Measurements from ENCODE around the gene PCAT6. TPM values are rescaled to one million over a fixed set of nuclear protein-coding genes. Genes with fewer than 3 reads are reported as not detected.
"Not testable (repeated sequence)": the region's sequence is repeated elsewhere in the genome, so short reads cannot be mapped to it uniquely, and the experiment has no call there.

Gene PCAT6
- polyA plus RNA-seq, 3 donors, result 1.3 to 1.8 (median 1.8) TPM

DNA sequence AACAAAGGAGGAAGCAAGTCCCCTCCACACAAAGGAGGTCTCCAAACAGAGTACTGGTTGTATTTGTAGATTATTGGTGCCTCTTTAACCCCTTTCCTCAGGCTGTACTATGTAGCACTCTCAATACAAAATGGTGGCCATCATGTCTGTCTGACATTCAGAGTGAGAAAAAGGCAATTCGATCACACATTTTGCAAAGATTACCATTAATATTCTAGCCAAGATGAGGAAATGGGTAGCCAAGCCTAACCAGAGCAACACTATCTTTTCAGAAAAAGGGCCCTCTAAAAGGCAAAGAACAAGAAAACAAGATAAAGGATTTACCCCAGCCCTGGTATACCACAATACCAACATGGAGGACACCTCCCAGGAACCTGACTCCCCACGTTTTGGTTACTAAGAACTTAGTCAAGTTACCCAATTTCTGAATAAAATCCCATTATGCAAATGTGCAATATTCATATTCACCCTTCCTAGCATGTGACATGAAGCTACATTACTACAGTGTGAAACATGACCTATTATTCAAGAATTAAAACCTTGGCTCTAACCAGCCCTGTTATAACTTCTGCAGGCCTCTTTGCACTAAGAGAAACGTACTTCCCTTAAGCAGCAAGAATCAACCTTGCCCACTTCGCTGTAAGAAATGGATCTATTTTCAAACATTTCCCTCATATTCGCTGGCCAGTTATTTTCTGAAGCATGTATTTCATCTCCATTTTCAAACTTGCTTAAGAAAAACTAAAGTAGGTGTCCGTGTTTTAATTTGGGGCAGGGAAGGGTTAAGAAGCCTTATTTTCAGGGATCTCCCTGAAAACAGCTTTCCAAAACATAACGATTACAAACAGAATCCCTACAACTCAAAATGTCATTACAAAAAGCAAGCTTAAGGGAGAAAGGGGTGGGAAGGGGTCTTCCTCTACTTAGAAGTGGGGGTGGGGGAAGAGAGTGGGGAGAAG lies 4.6 kb upstream of the PCAT6 start:
- H3K27ac ChIP-seq (ENCODE audit: low read depth, low read length), result no peak overlapping the region
- WGBS, 3 donors, result 19 to 25% (median 21%) methylated on average over 7 of the region's 7 CpGs

DNA sequence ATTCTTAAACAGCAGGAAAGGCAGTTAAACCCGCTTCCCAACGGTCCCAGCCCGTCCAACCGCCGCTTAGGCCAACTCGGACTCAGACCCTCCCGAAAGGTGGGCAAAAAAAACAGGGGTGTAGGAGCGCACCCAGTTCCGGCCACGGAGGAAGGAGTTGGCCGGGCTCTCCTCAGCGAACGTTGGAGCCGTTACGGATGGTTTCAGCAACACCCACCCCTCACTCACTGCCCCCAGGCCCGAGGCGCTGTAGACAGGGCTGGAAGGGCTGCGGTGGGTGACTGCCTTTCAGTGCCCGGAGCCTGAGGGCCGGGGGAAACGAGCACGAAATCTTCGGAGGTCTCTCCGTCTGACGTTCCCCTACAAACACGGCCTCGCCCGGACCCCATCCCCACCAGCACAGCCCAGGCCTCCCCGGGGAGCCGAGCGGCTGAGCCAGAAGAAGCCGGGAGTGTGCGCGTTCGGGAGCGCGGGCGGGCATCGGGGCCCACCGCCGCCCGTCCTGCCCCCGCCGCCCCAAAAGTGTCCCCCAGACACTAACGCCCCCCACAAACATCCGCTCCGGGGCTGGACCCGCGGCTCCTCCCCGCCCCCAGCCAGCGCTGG lies 3.8 kb upstream of the PCAT6 start:
- 0 to 1% (median 1%) methylated on average over 44 to 51 of the region's 51 CpGs for WGBS, 3 donors
- H3K27ac ChIP-seq (ENCODE audit: low read depth, low read length), result no peak overlapping the region

DNA sequence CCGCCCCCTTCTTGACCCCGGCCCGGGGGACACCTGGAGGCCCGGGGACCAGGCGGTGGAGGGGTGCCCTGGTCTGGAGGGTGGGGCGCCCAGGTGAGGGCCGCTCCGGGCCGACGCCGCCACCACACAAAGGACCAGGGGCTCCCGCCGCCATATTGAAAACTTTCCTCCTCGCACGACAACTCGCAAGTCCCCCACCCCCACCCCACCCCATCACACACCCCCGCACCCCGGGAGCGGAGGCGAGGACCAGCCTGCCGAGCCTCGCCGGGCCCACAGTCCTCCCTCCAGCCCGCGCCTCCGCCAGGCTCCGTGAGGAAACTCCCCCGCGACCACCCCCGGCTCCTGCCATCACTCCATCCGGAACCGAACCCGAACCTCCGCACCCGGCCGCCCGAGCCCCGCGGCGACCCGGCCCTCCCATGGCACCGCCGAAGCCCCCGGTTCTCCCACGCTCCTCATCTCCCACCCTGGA lies 3.3 kb upstream of the PCAT6 start:
- 0 to 2% (median 1%) methylated on average over 28 to 45 of the region's 45 CpGs for WGBS, 3 donors

DNA sequence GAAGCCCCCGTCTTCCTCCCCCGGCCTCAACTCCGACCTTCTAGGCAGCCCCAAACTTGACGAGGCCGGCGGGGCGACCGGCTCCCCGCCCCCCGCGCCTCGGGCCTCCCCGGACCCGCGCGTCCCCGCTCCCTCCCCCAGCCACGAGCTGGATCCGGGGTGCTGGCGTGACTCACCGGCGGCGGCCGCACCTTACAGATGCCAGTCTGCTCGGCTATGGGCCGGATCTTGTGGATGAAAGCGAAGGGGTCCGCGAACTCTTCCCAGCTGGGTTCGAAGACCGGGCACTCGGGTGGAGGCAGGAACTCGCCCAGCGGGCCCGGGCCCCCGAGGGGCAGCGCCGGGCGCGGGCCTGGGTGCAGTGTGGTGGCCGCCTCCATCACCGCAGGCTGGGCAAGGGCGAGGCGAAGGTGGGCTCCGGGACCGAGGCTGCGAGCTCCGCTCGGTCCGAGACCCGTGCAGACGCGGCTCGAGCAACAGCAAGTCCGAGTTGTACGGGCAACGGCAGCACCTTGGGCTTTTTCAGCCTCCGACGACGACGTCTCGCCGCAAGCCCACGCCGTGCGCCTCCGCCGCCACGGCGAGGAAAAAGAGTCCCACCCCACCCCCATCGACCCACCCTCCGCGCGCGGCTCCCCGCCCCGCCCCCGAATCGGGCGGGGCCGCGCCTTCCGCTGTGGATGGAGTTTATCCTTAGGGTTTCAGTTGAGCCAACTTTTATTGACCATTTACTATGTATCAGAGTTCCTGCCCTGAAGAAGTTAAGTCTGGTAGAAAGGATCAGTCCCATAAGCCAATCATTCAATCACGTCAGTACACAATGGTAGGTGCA lies 2.6 kb upstream of the PCAT6 start, which contains the start of gene KDM5B:
Gene KDM5B (minus strand): TSS at position 496 of the 832 bp plus-strand sequence. CDS start 116 bp downstream, at position 380.
- 0 to 1% (median 1%) methylated on average over 73 to 84 of the region's 84 CpGs for WGBS, 3 donors
- no peak within 1 kb of the TSS for H3K27ac ChIP-seq (ENCODE audit: low read depth, low read length)

More for the DNA sequence above, 3.3 kb upstream of the PCAT6 start:
- H3K27ac ChIP-seq (ENCODE audit: low read depth, low read length), result no peak overlapping the region

DNA sequence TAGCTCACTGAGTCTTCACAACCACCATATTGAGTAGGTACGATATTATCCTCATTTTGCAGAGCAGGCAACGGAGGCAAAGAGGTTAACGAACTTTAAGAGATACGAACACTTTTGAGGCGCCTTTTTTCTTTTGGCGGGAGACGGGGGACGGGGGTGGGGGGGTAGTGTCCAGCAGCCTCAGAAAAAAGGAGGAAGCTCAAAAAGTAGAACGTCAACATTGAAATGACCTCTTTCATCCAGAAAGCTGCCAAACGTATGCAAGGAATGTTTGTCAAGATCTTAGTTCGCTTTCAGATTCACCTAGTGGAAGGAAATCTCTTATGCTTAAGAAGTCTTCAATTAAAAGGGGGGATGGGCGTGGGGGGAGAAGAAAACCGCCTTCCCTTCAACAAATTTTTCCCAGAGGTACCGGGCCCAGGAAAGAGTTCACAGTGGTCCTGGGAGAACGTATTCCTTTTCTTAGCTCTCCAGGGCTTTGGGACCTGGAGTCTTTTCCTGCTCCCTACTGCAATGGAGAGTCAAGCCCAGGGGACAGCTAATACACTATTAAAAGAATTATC lies 1.1 kb upstream of the PCAT6 start:
- no peak overlapping the region for H3K27ac ChIP-seq (ENCODE audit: low read depth, low read length)

DNA sequence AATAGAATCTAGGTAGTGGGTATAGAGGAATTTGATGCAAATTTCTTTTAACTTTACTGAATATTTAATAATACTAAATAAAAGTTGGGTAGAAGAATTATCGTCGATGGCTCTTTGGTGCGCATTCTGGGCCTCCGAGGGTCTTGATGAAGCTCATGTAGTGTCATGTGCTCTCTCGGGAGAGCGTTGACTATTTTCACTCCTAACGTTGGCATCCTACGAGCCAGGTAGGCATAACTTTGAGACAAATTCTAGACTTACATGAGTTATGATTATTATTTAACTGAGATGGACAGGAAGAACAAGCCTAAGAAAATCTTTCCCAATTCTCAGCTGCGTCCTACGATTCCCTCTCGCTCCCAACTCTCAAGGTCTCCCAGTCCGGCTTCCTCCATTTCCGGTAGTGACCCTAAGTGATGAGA lies 550 bp upstream of the PCAT6 start:
- 6 to 12% (median 9%) methylated on average over 13 of the region's 13 CpGs for WGBS, 3 donors
- H3K27ac ChIP-seq (ENCODE audit: low read depth, low read length), result no peak overlapping the region

More for the DNA sequence above, 1.1 kb upstream of the PCAT6 start:
- 62 to 78% (median 65%) methylated on average over 15 of the region's 15 CpGs for WGBS, 3 donors

DNA sequence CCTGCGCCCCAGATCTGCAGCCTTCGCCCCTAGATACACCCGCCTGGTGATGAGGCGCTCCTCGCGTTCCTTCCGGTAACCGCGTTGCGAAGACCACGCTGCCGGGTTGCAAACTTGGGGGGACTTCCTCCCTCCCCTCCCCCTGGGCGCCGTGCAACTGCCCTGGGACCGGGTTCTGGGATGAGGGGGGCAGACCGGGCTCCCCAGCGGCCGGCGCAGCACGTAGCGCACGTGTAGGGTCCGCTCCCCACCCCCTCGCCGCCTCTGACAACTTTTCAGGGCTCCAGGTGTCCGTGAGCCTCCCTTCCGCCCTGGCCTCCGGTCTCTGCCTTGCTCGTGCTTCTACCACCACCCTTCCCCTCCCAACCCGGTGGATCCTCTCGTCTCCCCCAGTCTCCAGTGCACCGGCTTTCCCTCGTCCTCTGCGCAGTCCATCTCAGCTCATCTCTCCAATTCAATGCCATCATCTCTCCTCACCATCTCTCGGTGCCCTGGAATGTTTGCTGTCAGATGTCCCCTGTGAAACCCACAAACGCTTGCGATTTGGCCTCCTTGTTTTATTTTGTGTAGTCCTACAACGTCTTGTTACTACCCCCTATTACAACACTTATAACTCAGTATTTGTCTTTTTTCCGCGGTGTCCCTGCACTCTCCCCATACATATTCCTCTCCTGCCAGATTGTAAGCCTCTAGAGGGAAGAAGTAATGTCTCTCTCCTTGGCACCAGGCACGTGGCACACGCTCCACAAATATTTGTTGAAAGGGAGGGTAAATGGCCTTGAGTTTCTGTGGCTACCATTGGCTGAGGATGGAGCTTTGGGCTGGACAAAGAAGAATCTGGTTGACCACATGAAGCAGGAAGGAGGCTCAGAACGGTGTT lies 782 bp downstream of the PCAT6 start:
- 6 to 9% (median 9%) methylated on average over 41 to 43 of the region's 43 CpGs for WGBS, 3 donors
- H3K27ac ChIP-seq (ENCODE audit: low read depth, low read length), result no peak overlapping the region

DNA sequence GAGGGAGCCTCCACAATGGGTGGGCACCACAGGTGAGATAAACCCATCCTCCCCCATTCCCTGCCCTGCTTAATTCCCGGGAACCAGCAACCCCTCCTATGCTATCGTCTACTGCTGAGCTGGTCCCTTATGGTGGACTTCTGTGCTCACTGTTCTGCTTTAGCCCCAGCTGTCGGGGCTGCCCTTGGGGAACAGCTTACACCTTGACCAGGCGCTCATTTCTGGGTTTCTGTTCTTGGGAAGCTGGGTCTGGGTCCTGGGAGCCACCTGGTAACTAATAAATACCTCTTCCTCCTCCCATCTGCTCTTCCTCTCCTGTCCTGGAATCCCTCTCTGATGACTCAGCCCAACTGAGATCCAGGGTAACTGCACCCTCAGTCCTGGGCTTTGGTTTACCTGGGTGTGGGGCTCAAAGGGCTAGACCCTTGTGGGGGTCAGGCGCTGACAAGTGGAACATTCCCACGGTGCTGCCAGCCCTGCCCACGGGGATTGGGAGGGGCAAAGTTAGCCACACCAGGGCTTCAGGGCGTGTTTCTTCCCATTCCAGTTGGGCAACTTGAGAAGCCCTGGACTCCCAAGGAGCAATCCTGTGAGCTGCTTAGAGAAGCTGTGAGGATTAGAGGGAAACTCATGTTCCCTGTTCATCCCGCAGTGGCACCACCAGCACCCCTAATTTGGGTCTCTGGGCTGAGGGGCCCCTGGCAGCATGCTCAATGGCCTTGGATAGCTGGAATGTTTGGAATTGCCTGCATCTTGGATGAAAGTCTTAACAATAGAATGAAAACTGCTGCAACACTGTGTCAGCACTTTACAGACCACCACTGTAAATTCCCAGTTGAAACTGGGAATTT lies 1.6 kb downstream of the PCAT6 start:
- no peak overlapping the region for H3K27ac ChIP-seq (ENCODE audit: low read depth, low read length)
- 62 to 79% (median 78%) methylated on average over 9 of the region's 9 CpGs for WGBS, 3 donors

DNA sequence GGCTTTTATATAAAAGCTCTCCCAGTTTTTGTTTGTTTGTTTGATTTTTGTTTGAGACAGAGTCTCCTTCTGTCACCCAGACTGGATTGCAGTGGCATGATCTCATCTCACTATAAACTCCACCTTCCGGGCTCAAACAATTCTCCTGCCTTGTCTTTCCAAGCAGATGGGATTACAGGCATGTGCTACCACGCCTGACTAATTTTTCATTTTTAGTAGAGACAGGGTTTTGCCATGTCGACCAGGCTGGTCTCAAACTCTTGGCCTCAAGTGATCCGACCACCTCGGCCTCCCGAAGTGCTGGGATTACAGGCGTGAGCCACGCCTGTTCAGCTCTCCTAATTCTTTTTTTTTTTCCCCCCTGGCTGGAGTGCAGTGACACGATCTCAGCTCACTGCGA lies 4.4 kb downstream of the PCAT6 start:
- WGBS, 3 donors, result 81 to 89% (median 84%) methylated on average over 10 of the region's 10 CpGs
- H3K27ac ChIP-seq (ENCODE audit: low read depth, low read length), result no peak overlapping the region

DNA sequence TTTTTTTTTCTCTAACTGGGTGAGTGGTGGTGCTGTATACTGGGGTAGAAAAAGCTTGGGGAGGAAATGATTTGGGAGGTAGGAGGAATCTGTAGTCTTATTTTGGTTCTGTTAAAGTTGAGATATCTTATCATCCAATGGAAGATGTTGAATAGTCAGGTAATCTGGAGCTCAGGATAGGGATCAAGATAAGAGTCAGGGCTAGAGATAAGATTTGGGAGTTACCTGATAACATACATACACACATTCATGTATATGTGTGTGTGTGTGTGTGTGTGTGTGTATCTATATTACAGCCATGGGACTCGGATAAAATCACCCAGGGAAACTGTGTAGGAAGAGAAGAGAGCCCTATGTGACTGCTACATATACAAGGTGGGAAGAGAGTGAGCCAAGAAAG lies 8.1 kb downstream of the PCAT6 start:
- 50 to 82% (median 65%) methylated on average over 1 of the region's 1 CpG for WGBS, 3 donors

DNA sequence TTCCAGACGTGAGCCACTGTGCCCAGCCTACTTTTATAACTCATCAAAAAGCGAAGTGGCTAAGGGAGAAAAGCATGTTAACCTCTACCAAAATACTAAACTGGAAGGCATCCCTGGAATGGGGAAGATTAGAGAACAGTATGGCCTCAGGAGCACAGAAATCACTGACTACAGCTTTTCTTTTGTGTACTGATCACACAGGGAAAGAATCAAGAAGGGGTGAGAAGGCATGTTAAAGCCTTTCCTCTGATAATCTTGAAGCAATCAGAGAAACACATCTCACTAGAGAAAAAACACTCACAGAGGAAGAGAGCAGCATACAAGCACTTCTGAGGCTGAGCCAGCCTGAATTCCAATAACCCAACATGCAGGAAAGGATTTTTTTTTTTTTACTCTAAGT lies 10.7 kb downstream of the PCAT6 start:
- WGBS, 3 donors, result 49 to 69% (median 68%) methylated on average over 2 of the region's 2 CpGs
- H3K27ac ChIP-seq (ENCODE audit: low read depth, low read length), result no peak overlapping the region

More for the DNA sequence above, 8.1 kb downstream of the PCAT6 start:
- no peak overlapping the region for H3K27ac ChIP-seq (ENCODE audit: low read depth, low read length)

DNA sequence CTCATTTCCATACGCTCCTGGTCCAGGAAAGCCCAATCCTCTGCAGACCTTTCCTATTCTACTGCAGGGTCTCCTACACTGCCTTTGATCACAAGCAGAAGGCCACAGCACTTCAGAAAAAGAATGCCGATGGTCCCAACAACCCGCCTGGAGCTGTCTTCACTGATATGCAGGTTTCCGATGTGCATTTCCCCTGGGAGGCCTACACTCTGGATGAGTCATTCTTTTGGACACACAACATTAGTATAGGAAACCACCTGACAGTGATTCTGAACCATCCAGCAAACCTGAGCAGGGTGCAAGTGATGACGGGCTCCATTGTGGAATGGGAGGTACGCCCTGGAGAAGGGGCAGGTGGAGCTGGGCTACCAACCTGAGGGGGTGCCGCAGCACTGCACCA lies 15.0 kb downstream of the PCAT6 start:
- no peak overlapping the region for H3K27ac ChIP-seq (ENCODE audit: low read depth, low read length)
- WGBS, 3 donors, result 88 to 92% (median 90%) methylated on average over 7 of the region's 7 CpGs

DNA sequence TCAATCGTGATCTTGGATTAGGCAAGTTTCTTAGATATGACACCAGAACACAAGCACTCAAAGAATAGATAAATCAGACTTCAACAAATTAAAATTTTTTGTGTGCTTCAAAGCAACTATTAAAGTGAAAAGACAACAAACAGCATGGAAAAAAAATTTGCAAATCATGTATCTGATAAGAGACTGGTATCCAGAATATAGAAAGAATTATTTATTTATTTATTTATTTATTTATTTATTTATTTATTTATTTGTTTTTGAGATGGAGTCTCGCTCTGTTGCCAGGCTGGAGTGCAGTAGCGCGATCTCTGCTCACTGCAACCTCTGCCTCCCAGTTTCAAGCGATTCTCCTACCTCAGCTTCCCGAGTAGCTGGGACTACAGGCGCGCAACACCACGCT lies 18.5 kb downstream of the PCAT6 start:
- H3K27ac ChIP-seq (ENCODE audit: low read depth, low read length), result not testable (repeated sequence)
- WGBS, 3 donors, result 93 to 95% (median 95%) methylated on average over 9 of the region's 9 CpGs

DNA sequence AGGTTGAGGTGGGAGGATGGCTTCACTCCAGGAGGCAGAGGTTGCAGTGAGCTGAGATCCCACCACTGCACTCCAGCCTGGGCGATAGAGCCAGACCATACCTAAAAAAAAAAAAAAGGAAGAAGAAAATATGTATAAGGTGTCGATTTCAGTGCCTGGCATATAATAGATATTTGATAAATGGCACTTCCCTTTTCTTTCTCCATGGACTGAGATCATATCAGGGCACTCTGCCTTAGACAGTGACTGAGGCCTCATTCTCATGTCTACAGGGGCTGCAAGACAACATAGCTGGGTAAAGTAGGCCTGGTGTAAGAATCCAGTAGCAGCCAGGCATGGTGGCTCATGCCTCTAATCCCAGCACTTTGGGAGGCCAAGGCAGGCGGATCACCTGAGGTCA lies 21.2 kb downstream of the PCAT6 start:
- H3K27ac ChIP-seq (ENCODE audit: low read depth, low read length), result no peak overlapping the region
- WGBS, 3 donors, result 68 to 73% (median 72%) methylated on average over 3 of the region's 3 CpGs

DNA sequence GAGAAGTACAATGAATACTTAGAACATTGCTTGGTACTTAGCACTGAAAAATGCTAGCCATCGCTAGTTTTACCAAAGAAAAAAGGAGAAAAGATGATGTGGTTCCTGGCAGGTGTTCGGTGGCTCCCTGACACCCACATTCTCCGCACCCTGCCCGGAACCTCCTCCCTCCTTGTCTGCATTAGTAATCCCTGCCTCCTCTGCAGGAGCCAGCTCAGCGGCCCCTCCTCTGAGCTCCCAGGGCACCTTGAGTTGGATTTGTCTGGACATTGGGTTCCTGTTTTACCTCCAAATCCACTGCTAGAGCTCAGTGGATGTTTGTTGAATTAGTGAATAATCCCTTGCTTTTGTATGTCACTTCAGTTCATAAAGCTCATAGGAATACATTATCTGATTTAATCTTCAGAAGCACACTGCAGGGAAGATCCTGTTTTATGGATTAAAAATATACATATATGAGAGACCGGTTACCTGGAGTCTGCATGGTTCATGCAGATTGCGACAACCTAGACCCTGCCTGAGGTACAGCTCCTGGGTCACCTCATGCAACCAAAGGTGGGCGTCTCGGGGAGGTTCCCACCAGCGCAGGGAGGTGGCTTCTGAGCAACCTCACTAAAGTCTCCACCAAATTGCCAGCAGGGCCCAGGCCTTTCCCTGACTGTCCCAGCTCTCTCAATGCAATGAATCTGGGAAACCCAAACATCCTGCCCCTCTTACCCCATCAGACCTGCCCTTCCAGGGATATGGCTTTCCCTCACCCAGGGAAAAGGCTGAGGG lies 24.2 kb downstream of the PCAT6 start:
- WGBS, 3 donors, result 78 to 81% (median 81%) methylated on average over 10 of the region's 10 CpGs
- no peak overlapping the region for H3K27ac ChIP-seq (ENCODE audit: low read depth, low read length)

DNA sequence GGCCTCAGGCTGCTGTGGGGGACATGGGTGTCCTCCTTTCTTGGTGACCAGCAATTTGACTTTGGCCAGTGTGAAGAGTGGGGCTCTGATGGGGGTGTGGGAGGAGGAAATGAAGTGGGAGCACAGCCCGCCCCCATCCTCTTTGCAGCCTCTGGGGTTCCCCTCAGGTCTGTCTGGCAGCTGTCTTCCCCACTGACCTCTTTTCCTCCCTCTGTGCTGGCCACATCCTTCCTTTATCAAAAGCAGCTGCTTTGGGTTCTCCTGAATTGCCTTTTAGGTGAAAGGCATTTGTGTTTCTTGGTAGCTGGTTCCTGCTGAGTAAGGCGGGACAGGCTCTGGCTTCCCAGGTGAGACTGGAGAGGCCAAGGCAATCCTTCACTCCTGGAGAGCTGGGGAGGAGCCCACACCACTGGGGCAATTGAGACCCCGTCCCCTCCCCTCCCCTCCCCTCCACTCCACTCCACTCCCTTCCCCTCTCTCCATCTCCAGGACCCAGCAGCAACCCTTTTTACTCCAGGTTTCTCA lies 24.9 kb downstream of the PCAT6 start:
- H3K27ac ChIP-seq (ENCODE audit: low read depth, low read length), result no peak overlapping the region
- WGBS, 3 donors, result 32 to 51% (median 39%) methylated on average over 3 of the region's 3 CpGs

Data from adipose tissue (tissue), 3 donors.